Neuronal stem cell (in vitro differentiated cells): Measurements from ENCODE around the gene TMEM171.

Experiments
- DNase-seq: peaks from one replicate; pipeline ENCODE4 v3.0.0-alpha.2; 2013; ENCODE audit warnings: low spot score
- H2AFZ ChIP-seq: one replicate; pipeline ENCODE4 v1.6.1; 2013; ENCODE audit warnings: mild to moderate bottlenecking, low read length, inconsistent platforms
- H2AK5ac ChIP-seq: 2 replicates; pipeline ENCODE4 v1.6.1; 2013; ENCODE audit warnings: low read depth, mild to moderate bottlenecking, inconsistent platforms, low read length, moderate library complexity, mixed read lengths
- H2BK120ac ChIP-seq: 2 replicates; pipeline ENCODE4 v1.6.1; 2013; ENCODE audit warnings: low read depth, mild to moderate bottlenecking, inconsistent platforms, low read length, moderate library complexity, mixed read lengths
- H2BK12ac ChIP-seq: one replicate; pipeline ENCODE4 v1.6.1; 2013; ENCODE audit warnings: low read length, inconsistent platforms
- H2BK15ac ChIP-seq: 2 replicates; pipeline ENCODE4 v1.6.1; 2013; ENCODE audit warnings: mild to moderate bottlenecking, low read length, inconsistent platforms, mixed read lengths
- H2BK5ac ChIP-seq: one replicate; pipeline ENCODE4 v1.6.1; 2013; ENCODE audit warnings: inconsistent platforms, mild to moderate bottlenecking, low read length, moderate library complexity
- H3K14ac ChIP-seq: one replicate; pipeline ENCODE4 v1.6.1; 2013; ENCODE audit warnings: low read length, inconsistent platforms
- H3K18ac ChIP-seq: 2 replicates; pipeline ENCODE4 v1.6.1; 2013; ENCODE audit warnings: low read length, inconsistent platforms
- H3K23ac ChIP-seq: 2 replicates; pipeline ENCODE4 v1.6.1; 2013; ENCODE audit warnings: low read depth, mild to moderate bottlenecking, mixed read lengths, low read length, inconsistent platforms; ENCODE audit not compliant: poor library complexity
- H3K27ac ChIP-seq: replicated peaks from 3 replicates; pipeline ENCODE4 v1.5.1; 2013; ENCODE audit warnings: low read length, inconsistent platforms
- H3K27me3 ChIP-seq, 3 experiments: 2 replicates each; pipeline ENCODE4 v1.6.1; 2013; ENCODE audit warnings: low read length in 3 of 3, mild to moderate bottlenecking in 2 of 3, inconsistent platforms in 1 of 3, low read depth in 1 of 3, mixed read lengths in 1 of 3, moderate library complexity in 1 of 3; ENCODE audit not compliant: control insufficient read depth in 3 of 3, insufficient read depth in 3 of 3
- H3K36me3 ChIP-seq, 2 donors: replicated peaks in 1 of 2; 2 replicates each; pipeline ENCODE4 v1.6.1; 2013; ENCODE audit warnings: low read length in 2 of 2; ENCODE audit not compliant: control insufficient read depth in 2 of 2, insufficient read depth in 2 of 2
- H3K4ac ChIP-seq: 2 replicates; pipeline ENCODE4 v1.6.1; 2013; ENCODE audit warnings: inconsistent platforms, mild to moderate bottlenecking, low read length, moderate library complexity
- H3K4me1 ChIP-seq, 2 donors: 1 replicate in 1 of 2; 2 replicates in 1 of 2; pipeline ENCODE4 v1.6.1; 2013; ENCODE audit warnings: low read length in 2 of 2, low read depth in 1 of 2; ENCODE audit not compliant: control insufficient read depth in 2 of 2, insufficient read depth in 1 of 2
- H3K4me2 ChIP-seq: one replicate; pipeline ENCODE4 v1.6.1; 2013; ENCODE audit warnings: mild to moderate bottlenecking, low read length, inconsistent platforms; ENCODE audit not compliant: insufficient read depth, poor library complexity, severe bottlenecking
- H3K4me3 ChIP-seq, 2 donors: 2 replicates each; pipeline ENCODE4 v1.5.1; 2013; ENCODE audit warnings: low read length in 2 of 2, mild to moderate bottlenecking in 2 of 2, inconsistent platforms in 1 of 2, moderate library complexity in 1 of 2
- H3K79me1 ChIP-seq: one replicate; pipeline ENCODE4 v1.6.1; 2013; ENCODE audit warnings: low read depth, mild to moderate bottlenecking, inconsistent platforms, low read length, moderate library complexity
- H3K9ac ChIP-seq: one replicate; pipeline ENCODE4 v1.6.1; 2013; ENCODE audit warnings: mild to moderate bottlenecking, low read depth, low read length, inconsistent platforms; ENCODE audit not compliant: poor library complexity
- H3K9me3 ChIP-seq, 2 donors: replicated peaks in 1 of 2; 2 replicates each; pipeline versions ENCODE3 to v1.6.1; 2013; ENCODE audit warnings: low read length in 2 of 2, mild to moderate bottlenecking in 2 of 2, inconsistent platforms in 1 of 2, low read depth in 1 of 2, mixed read lengths in 1 of 2, moderate library complexity in 1 of 2; ENCODE audit not compliant: control insufficient read depth in 2 of 2, insufficient read depth in 1 of 2
- H4K8ac ChIP-seq: one replicate; pipeline ENCODE4 v1.6.1; 2013; ENCODE audit warnings: low read depth, mild to moderate bottlenecking, inconsistent platforms, low read length, moderate library complexity
- H4K91ac ChIP-seq: one replicate; pipeline ENCODE4 v1.6.1; 2013; ENCODE audit warnings: low read length, low read depth, mild to moderate bottlenecking, inconsistent platforms; ENCODE audit not compliant: poor library complexity
- WGBS, 2 donors: extraction: QIAGEN DNeasy Blood & Tissue Kit; methylation state at CpG; one replicate each; pipeline ENCODE4 v1.1.7; 2013; ENCODE audit warnings: missing lambda C conversion rate in 2 of 2, mixed read lengths in 1 of 2; ENCODE audit not compliant: insufficient read length in 2 of 2, insufficient replicate concordance in 1 of 2; ENCODE audit errors: extremely low coverage in 2 of 2; 5-methylcytosine and 5-hydroxymethylcytosine counted together

Gene TMEM171

GRCh38 chr5:73136055-73136562 is 15.7 kb downstream of the TMEM171 start:
- no peak overlapping the region for H2BK15ac ChIP-seq
- peak overlapping the region; percentile 62 for H3K18ac ChIP-seq
- no peak overlapping the region for H2BK12ac ChIP-seq
- peaks cover 0 to 7% of the 10 kb centered on the region in 2 donors for H3K4me1 ChIP-seq
- H2AFZ ChIP-seq, result no peak overlapping the region
- no peak overlapping the region for H3K23ac ChIP-seq
- no peak overlapping the region for H3K9ac ChIP-seq
- no peak overlapping the region for H3K4me2 ChIP-seq
- no peak overlapping the region for H3K4ac ChIP-seq
- H3K4me3 ChIP-seq, result no peak overlapping the region
- H4K8ac ChIP-seq, result no peak overlapping the region
- no peak for DNase-seq
- no peak overlapping the region for H2AK5ac ChIP-seq
- WGBS, 2 donors, result no CpG with 5 or more reads among the region's 15 CpGs
- H2BK120ac ChIP-seq, result no peak overlapping the region
- H4K91ac ChIP-seq, result no peak overlapping the region
- H3K79me1 ChIP-seq, result no peaks in the 10 kb centered on the region
- H3K27me3 ChIP-seq, result peaks cover 0 to 6% (median 0%) of the 10 kb centered on the region in 3 experiments
- no peaks in the 10 kb centered on the region for H3K36me3 ChIP-seq
- H3K27ac ChIP-seq, result no peak overlapping the region
- H2BK5ac ChIP-seq, result no peak overlapping the region
- H3K9me3 ChIP-seq, result no peaks in the 10 kb centered on the region
- H3K14ac ChIP-seq, result no peak overlapping the region

DNA sequence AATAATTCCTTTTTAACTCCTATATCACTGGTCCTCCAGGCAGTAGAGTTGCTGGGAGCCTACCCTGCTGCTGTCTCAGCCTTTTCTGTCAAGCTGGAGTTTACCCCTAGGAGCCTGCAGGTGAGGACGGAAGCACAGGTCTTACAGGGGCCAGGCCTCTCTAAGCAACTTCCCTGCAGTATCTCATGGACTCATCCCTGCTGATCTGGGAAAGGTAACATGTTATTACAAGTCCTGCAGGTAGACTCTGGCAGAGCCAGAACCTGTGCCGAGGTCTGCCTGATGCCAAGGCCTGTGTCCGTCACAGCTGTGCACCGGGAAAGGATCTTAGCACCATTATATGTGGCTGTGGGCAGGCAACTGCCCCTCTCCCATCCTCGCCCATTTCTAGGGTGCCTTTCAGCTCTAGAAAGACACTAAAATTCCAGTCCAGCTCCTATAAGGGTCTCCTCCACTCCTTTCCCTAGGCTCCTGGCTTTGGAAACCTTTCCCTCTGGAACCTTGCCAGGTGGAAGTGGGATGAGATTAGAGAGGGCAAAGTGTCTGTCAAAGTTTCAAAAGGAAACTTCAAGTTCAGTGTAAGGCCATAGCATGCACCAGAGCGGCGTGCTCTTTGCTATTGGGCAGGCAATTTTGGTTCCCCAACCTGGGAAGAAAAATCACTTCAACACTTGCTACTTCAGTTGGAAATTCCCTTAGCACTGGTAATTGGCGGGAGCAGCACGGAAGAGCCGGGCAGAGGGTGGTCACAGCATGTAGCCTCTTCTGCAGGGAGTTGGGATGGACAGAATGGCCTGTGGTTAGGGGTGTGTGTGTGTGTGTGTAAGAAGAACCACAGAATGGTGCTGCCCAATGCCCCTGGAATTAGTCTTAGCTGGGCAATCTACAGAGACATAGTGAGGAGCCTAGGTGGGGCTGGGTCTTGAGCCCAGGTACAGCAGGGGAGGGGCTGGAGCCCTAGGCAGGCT is 17.5 kb downstream of the TMEM171 start:
- Histone ChIP-seq H3K79me1 (no peaks in the 10 kb centered on the region), H3K4me3 (no peak overlapping the region), H3K14ac (no peak overlapping the region), H3K4me2 (no peak overlapping the region), H4K91ac (no peak overlapping the region), H3K23ac (peak overlapping the region; percentile 60), H3K36me3 (no peaks in the 10 kb centered on the region), H3K18ac (no peak overlapping the region), H3K4me1 (peaks cover 0 to 7% of the 10 kb centered on the region in 2 donors), H3K9ac (no peak overlapping the region), H3K9me3 (no peaks in the 10 kb centered on the region), H2BK12ac (no peak overlapping the region), H2AFZ (no peak overlapping the region), H3K27me3 (peaks cover 0 to 9% (median 0%) of the 10 kb centered on the region in 3 experiments), H3K27ac (no peak overlapping the region), H2AK5ac (no peak overlapping the region), H4K8ac (no peak overlapping the region), H2BK5ac (no peak overlapping the region), H3K4ac (no peak overlapping the region), H2BK15ac (no peak overlapping the region), H2BK120ac (no peak overlapping the region)
- DNase-seq, result no peak
- no CpG with 5 or more reads among the region's 10 CpGs for WGBS, 2 donors

DNA sequence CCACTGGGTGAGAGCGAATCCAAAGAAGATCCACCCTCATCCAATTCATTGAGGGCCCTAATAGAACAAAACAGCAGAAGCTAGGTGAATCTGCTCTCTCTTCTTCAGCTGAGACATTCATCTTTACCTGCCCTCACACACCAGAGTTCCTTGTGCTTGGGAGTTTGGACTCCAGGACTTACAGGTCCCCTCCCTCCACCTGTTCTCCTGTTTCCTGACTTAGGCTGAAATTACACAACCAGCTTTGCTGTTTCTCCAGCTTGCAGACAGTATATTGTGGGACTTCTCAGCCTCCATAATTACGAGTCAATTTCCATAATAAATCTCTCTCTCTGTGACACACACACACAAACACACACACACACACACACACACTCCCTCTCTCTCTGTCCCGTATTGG is 19.1 kb downstream of the TMEM171 start:
- DNase-seq, result no peak
- Histone ChIP-seq H4K91ac (no peak overlapping the region), H4K8ac (no peak overlapping the region), H3K27ac (no peak overlapping the region), H3K4ac (no peak overlapping the region), H3K79me1 (no peaks in the 10 kb centered on the region), H3K14ac (no peak overlapping the region), H2BK5ac (no peak overlapping the region), H2AK5ac (no peak overlapping the region), H2BK15ac (no peak overlapping the region), H3K36me3 (no peaks in the 10 kb centered on the region), H3K27me3 (peaks cover 0 to 12% (median 0%) of the 10 kb centered on the region in 3 experiments), H2BK12ac (no peak overlapping the region), H3K18ac (no peak overlapping the region), H3K4me2 (no peak overlapping the region), H3K23ac (no peak overlapping the region), H3K9me3 (no peaks in the 10 kb centered on the region), H3K9ac (no peak overlapping the region), H3K4me3 (no peak overlapping the region), H2AFZ (no peak overlapping the region), H3K4me1 (peaks cover 0 to 7% of the 10 kb centered on the region in 2 donors), H2BK120ac (no peak overlapping the region)
- WGBS, 2 donors, result no CpG with 5 or more reads among the region's 3 CpGs

DNA sequence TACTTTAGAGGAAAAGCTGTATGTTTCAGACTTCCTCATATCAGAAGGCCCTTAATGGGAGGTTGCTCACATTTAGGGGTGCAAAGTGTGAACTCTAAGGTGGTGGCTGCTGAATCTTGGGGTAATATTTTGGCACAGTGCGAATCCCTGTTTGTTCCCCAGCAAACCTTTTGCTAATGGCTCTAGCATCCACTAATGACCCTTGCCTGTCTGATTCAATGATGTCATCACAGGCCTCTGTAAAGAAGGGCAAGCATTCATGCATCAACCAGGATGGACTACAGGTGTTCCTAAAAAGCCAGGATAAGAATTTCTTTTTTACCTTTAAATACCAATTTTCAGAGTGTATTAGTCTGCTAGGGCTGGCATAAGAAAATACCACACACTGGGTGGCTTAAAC is 20.4 kb downstream of the TMEM171 start:
- no peaks in the 10 kb centered on the region for H3K36me3 ChIP-seq
- no peak overlapping the region for H3K23ac ChIP-seq
- H2BK5ac ChIP-seq, result no peak overlapping the region
- H3K79me1 ChIP-seq, result no peaks in the 10 kb centered on the region
- no peaks in the 10 kb centered on the region for H3K9me3 ChIP-seq
- H4K8ac ChIP-seq, result no peak overlapping the region
- no peak overlapping the region for H2BK120ac ChIP-seq
- no peak overlapping the region for H2AK5ac ChIP-seq
- H3K18ac ChIP-seq, result no peak overlapping the region
- no peak overlapping the region for H3K14ac ChIP-seq
- WGBS, 2 donors, result no CpG with 5 or more reads among the region's 1 CpG
- peaks cover 0 to 20% (median 0%) of the 10 kb centered on the region in 3 experiments for H3K27me3 ChIP-seq
- no peak overlapping the region for H3K9ac ChIP-seq
- no peak overlapping the region for H4K91ac ChIP-seq
- H3K4ac ChIP-seq, result no peak overlapping the region
- no peak overlapping the region for H3K4me3 ChIP-seq
- H2BK12ac ChIP-seq, result no peak overlapping the region
- no peak overlapping the region for H2AFZ ChIP-seq
- no peak for DNase-seq
- H3K27ac ChIP-seq, result no peak overlapping the region
- H3K4me2 ChIP-seq, result no peak overlapping the region
- H2BK15ac ChIP-seq, result no peak overlapping the region
- peaks cover 0 to 7% of the 10 kb centered on the region in 2 donors for H3K4me1 ChIP-seq
